GM18870 (cell line): Measurements from ENCODE around the gene KRT83.
"Not testable (repeated sequence)": the region's sequence is repeated elsewhere in the genome, so short reads cannot be mapped to it uniquely, and the experiment has no call there.

Experiments
- ATAC-seq: cut with Tn5 transposase; IDR thresholded peaks from one replicate; pipeline ENCODE4 v1.9.1; 2021; ENCODE audit warnings: moderate library complexity; ENCODE audit not compliant: unreplicated experiment

KRT83 gene

GRCh38 chr12:52334185-52334584 is 13.0 kb upstream of the KRT83 start:
- no peak for ATAC-seq

GRCh38 chr12:52333321-52333720 is 12.1 kb upstream of the KRT83 start:
- ATAC-seq, result no peak

GRCh38 chr12:52332381-52332780 is 11.2 kb upstream of the KRT83 start:
- ATAC-seq, result no peak

- no peak for ATAC-seq
Observed at GRCh38 chr12:52331833-52332232, 10.6 kb upstream of the KRT83 start.

- no peak for ATAC-seq
Observed at GRCh38 chr12:52331039-52331438, 9.8 kb upstream of the KRT83 start.

- ATAC-seq, result no peak
Observed at GRCh38 chr12:52327830-52328500, 6.8 kb upstream of the KRT83 start.

GRCh38 chr12:52327052-52327829 is 6.0 kb upstream of the KRT83 start:
- peak; percentile 91 for ATAC-seq

GRCh38 chr12:52324153-52324444 is 2.9 kb upstream of the KRT83 start:
- no peak for ATAC-seq

- ATAC-seq, result no peak
Observed at GRCh38 chr12:52323416-52324152, 2.4 kb upstream of the KRT83 start.

- ATAC-seq, result no peak
Observed at GRCh38 chr12:52323001-52323400, 1.8 kb upstream of the KRT83 start.

- ATAC-seq, result no peak
Observed at GRCh38 chr12:52322069-52322468, 871 bp upstream of the KRT83 start.

- no peak for ATAC-seq
Observed at GRCh38 chr12:52321418-52321817, 220 bp upstream of the KRT83 start.

GRCh38 chr12:52319097-52319496 is 2.1 kb downstream of the KRT83 start:
- ATAC-seq, result no peak

GRCh38 chr12:52318241-52318990 is 2.8 kb downstream of the KRT83 start:
- ATAC-seq, result no peak

- ATAC-seq, result no peak
Observed at GRCh38 chr12:52317468-52318052, 3.6 kb downstream of the KRT83 start.

- no peak for ATAC-seq
Observed at GRCh38 chr12:52316701-52317100, 4.5 kb downstream of the KRT83 start.

- ATAC-seq, result no peak
Observed at GRCh38 chr12:52316290-52316689, 4.9 kb downstream of the KRT83 start.

GRCh38 chr12:52315721-52316120 is 5.5 kb downstream of the KRT83 start:
- ATAC-seq, result not testable (repeated sequence)

- no peak for ATAC-seq
Observed at GRCh38 chr12:52314511-52314910, 6.7 kb downstream of the KRT83 start.

GRCh38 chr12:52313926-52314325 is 7.3 kb downstream of the KRT83 start:
- ATAC-seq, result no peak

GRCh38 chr12:52313461-52313860 is 7.7 kb downstream of the KRT83 start:
- ATAC-seq, result no peak
